HG03159 (cell line): ENCODE data around the gene ATP1A2.
"Not testable (repeated sequence)": the region's sequence is repeated elsewhere in the genome, so short reads cannot be mapped to it uniquely, and the experiment has no call there.

Experiments
- ATAC-seq: cut with Tn5 transposase; IDR thresholded peaks from one replicate; pipeline ENCODE4 v1.9.1; 2021; ENCODE audit warnings: mild to moderate bottlenecking, moderate library complexity; ENCODE audit not compliant: unreplicated experiment

ATP1A2 gene

DNA sequence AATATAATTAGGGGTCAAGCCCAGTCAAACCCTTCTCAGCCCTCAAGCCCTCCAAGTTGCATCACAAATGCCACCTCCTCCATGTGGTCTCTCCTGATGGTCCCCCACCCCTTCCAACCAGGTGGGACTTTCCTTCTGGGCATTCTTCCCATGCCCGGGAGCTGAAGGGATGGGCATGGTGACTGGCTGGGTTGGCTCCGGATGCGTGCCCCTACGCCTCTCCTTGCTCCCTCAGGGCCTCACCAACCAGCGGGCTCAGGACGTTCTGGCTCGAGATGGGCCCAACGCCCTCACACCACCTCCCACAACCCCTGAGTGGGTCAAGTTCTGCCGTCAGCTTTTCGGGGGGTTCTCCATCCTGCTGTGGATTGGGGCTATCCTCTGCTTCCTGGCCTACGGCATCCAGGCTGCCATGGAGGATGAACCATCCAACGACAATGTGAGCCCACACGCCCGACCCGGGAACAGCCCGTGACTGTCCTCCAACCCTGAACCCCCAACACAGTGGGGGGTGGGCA is 7.5 kb downstream of the ATP1A2 start:
- no peak for ATAC-seq

DNA sequence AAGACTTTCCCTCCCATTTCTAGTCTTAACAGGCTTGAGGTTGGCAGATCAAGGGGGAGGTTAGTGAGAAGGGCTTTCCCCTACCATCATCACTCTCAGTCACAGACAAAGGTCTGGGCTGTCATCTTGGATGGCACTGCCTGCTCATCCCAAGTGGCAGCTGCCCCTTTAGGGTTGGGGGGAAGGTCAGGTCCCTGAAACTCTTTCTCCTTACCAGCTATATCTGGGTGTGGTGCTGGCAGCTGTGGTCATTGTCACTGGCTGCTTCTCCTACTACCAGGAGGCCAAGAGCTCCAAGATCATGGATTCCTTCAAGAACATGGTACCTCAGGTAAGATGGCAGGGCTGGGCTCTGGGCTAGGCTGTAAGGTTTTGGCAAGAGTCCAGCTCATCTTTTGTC is 8.2 kb downstream of the ATP1A2 start:
- no peak for ATAC-seq

DNA sequence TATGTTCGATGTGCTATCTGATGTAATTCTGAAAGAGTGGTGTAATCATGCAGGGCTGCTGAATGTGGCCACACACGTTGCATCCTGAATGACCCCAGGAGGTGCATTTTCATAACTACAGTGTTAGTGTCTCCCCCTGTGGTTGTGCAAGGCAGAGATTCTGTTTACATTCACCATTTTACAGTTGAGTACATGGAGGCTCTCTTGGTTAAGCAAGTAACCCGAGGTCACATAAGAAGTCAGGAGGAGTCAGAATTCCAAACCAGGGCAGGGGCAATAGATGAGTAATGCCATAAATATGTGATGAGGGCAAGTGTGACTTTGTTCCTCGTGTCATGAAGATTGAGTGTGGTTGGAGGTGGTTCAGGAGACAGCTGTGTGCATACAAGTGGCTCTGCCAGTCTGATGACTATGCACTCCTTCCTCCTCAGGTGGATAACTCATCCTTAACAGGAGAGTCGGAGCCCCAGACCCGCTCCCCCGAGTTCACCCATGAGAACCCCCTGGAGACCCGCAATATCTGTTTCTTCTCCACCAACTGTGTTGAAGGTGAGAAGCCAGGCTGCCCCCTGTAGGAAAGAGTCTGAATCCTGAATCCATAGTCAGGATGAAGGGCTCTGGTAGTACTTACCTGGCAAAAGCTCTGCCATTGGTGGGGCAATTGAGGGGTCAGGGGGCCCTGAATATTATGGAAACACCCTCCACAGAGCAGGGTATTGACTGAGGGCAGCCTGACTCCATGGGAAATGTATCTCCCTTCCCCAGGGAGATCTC is 9.3 kb downstream of the ATP1A2 start:
- no peak for ATAC-seq

DNA sequence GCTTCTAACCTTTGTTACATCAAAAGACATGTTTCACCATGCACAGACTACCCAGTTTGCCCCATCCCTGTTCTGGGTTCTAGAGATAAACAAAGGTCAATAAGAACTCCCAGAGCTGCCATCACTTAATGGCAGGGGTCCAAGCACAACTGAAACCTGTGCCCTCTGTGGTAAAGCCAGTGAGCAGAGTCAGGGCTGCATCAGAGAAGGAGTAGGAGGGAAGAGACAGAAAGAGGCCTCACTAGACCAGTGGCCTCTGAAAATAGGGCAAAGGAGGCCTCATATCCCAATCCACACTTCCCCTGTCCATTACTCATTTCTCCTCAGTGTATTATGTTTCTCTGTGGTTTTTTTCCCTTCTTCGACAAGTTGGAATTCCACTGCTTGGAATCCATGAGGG is 10.2 kb downstream of the ATP1A2 start:
- ATAC-seq: no peak

DNA sequence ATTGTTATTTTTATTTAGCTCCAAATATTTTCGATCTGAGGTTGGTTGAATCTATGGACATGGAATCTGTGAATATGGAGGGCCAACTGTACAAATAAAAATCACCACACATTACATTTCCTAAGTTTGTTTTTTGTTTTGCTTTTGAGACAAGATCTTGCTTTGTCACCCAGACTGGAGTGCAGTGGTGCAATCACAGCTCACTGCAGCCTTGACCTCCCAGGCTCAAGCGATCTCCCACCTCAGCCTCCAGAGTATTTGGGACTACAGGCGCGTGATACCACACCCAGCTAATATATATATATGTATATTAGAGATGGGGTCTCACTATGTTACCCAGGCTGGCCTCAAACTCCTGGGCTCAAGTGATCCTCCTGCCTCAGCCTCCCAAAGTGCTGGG is 10.8 kb downstream of the ATP1A2 start:
- ATAC-seq: not testable (repeated sequence)

DNA sequence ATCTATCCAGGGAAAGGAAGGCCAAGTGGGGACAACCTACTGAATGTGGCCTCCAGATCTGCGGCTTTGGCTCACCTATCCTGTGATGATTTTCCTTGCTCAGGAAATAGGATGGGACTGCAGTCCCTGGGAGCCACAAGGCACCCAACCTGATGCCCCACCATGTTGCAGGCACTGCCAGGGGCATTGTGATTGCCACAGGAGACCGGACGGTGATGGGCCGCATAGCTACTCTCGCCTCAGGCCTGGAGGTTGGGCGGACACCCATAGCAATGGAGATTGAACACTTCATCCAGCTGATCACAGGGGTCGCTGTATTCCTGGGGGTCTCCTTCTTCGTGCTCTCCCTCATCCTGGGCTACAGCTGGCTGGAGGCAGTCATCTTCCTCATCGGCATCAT is 11.8 kb downstream of the ATP1A2 start:
- ATAC-seq: no peak

DNA sequence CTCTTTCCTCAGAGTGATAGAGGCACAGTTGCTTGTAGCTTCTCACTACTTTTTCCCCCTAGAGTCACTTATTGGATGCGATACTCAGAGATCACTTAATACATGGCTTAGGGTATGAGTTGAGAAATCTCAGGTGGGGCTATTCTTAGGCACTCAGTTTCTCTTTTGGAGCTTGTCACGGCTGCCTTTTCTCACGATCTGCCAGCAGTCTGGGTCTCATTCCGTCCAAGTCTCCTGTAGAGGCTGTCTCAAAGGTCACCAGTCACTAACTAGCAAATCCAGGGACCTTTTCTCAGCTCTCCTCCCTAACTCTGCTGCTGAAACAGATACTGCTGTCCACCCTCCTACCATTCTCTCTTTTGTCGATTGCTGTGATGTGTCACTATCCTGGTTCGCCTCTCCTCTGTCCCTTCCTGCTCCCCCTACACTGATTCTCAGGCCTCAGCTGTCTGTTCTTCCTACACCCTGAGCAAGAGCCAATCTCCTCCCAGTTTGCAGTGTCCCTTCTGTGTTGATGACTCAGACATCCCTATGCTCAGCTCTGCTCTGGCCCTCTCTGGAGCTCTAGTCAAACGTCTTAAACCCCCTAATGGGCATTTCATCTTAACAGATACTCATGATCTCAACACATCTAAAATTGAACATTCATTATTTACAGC is 12.4 kb downstream of the ATP1A2 start:
- ATAC-seq: no peak

DNA sequence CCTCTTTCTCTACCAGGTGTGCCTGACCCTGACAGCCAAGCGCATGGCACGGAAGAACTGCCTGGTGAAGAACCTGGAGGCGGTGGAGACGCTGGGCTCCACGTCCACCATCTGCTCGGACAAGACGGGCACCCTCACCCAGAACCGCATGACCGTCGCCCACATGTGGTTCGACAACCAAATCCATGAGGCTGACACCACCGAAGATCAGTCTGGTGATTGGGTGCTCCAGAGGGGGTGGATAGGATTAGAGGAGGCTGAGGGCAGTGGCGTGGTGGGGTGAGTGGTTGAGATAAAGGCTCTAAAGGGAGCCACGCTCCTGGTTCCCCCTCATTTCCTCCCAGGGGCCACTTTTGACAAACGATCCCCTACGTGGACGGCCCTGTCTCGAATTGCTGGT is 13.1 kb downstream of the ATP1A2 start:
- ATAC-seq: no peak

DNA sequence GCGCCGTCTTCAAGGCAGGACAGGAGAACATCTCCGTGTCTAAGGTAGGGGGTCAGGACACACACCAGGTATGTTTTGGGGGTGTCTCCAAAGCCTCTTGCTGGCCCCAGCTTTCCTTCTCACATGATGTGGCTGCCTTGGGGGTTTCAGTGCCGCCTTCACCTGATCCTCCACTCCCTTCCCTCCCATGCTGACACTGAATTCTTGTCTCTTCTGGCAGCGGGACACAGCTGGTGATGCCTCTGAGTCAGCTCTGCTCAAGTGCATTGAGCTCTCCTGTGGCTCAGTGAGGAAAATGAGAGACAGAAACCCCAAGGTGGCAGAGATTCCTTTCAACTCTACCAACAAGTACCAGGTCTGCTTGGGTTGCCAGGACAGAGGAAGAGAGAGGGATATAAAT is 13.5 kb downstream of the ATP1A2 start:
- no peak for ATAC-seq

DNA sequence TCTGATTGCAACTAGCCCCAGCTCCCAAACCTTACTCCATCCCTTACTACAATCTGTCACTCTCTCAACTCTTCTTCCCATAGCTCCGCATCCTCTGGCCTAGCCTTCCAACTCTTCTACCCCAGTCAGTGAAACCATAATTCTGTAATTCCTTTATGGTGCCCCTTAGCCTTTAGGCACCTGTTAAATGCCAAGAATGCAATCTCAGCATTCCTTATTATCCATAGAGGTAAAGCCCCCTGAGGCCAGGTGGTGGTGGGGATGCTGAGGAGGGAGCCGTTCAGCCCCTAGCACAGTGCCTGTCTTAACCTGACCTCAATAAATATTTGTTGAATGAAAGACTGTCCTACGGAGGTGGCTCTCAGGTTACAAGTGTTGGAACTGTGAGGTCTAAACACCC is 14.0 kb downstream of the ATP1A2 start:
- ATAC-seq: no peak

DNA sequence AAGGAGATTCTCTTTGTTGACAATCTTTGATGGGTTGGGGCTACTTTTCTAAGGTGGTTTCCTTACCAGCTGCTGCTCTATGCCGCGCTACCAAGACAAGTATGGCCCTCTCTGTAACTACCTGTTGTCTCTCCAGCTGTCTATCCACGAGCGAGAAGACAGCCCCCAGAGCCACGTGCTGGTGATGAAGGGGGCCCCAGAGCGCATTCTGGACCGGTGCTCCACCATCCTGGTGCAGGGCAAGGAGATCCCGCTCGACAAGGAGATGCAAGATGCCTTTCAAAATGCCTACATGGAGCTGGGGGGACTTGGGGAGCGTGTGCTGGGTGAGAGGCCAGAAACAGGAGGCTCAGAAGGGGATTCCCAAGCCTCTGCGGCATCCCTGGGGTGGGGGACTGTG is 14.4 kb downstream of the ATP1A2 start:
- ATAC-seq: no peak

DNA sequence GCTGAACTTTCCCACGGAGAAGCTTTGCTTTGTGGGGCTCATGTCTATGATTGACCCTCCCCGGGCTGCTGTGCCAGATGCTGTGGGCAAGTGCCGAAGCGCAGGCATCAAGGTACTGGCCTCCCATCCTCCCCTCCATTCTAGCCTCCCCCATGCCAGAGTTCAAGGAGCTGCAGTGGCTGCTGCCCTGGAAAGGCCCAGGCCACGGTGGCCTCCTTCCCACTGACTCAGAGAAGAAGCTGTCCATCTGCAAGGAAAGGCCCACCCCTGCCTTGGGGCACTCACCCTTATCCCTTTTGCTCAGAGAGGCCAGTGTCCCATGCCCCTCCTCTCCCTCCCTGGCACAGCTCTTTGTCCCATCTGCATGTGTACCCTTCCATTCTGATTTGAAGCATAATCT is 14.9 kb downstream of the ATP1A2 start:
- no peak for ATAC-seq

DNA sequence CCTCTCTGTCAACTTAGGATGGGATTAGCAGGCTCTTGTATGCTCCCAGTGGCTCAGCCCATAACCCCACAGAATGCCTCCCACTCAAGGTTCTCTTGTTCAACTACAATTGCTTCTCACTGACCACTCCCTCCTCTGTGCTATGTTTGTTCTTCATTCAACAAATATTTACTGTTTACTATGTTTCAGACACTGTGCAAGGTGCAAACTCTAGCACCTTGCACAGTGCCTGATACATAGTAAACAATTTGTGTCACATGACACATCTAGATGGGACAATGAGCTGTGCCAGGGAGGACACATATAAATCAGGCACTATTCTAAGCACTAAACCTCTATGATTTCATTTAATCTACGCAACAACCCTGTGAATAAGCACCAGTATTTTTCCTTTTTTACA is 15.4 kb downstream of the ATP1A2 start:
- ATAC-seq: no peak

DNA sequence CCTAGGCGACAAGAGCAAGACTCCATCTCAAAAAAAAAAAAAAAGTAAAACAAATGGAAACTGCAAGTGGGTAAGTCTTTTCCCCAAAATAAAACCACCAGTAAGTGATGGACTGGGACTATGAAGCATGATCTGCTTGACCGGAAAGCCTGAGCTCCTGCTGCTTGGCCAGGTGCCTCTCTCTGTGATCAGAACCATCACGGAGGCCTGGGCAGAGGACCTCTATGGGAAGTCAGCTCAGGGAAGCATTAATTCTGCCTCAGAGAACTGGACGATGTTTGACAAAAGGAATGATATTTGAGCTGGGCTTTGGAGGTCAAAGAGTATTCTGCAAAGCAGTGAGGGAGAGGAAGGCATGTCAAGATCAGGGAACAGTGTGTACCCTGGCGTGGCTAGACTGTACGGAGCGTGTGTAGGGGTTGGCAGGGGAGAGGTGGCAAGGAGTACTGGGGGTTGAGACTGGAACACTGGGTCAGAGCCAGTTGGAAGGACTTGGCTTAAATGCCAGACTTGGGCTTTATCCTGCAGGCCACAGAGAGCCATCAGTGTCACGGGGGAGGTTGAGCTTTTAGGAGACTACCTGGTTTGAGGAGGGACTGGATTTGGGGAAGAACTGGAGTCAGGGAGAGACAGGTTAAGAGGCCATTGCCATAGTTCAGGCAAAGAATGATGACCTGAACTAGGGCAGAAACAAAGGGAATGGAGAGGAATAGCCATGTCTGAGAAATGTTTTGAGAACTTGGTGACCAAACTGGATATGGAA is 16.4 kb downstream of the ATP1A2 start:
- no peak for ATAC-seq

DNA sequence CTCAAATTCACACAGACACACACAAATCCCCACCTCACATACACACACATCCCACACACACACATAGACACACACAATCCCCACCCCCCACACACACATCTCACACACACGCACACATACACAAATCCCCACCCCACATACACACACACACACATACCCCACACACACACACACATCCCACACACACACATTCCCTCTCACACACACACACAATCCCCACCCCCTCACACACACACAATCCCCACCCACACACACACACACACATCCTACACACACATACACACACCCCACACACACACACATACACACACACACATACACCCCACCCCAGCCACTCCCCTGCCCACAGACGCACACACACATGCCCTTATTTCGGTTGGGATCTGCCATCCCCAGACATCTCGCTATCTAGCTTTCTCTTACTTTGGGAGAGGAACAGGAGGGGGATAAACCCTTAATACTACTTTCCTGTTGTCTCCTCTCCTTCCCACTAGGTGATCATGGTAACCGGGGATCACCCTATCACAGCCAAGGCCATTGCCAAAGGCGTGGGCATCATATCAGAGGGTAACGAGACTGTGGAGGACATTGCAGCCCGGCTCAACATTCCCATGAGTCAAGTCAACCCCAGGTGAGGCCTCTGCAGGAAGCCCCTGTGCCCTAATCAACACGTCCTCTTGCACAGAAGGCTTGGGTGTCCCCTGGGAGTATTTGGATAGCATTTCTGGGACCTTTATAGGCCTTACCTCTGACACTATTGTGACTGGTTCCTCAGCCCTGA is 18.6 kb downstream of the ATP1A2 start:
- no peak for ATAC-seq

DNA sequence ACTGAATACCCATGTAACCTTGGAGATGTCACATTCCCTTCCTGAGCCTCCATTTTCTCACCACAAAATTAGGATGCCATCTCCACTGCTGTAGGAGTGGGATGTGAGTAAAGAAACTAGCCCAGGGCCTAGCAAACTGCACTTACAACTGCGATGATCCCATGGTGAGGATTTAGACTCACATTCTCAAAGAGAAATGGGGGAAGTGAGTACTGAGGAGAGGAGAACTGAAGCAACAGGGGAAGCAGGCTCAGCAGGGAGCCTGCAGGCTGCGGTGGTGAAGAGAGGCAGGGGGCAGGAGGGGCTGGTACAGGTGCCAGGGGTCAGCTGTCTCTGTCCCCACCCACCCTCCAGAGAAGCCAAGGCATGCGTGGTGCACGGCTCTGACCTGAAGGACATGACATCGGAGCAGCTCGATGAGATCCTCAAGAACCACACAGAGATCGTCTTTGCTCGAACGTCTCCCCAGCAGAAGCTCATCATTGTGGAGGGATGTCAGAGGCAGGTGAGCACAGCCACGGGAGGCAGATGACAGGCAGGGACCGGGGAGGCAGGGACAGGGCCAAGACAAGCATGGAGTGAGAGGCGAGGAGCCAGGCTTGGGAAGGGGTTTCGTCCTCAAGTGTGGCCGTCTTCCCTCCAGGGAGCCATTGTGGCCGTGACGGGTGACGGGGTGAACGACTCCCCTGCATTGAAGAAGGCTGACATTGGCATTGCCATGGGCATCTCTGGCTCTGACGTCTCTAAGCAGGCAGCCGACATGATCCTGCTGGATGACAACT is 19.4 kb downstream of the ATP1A2 start:
- no peak for ATAC-seq

DNA sequence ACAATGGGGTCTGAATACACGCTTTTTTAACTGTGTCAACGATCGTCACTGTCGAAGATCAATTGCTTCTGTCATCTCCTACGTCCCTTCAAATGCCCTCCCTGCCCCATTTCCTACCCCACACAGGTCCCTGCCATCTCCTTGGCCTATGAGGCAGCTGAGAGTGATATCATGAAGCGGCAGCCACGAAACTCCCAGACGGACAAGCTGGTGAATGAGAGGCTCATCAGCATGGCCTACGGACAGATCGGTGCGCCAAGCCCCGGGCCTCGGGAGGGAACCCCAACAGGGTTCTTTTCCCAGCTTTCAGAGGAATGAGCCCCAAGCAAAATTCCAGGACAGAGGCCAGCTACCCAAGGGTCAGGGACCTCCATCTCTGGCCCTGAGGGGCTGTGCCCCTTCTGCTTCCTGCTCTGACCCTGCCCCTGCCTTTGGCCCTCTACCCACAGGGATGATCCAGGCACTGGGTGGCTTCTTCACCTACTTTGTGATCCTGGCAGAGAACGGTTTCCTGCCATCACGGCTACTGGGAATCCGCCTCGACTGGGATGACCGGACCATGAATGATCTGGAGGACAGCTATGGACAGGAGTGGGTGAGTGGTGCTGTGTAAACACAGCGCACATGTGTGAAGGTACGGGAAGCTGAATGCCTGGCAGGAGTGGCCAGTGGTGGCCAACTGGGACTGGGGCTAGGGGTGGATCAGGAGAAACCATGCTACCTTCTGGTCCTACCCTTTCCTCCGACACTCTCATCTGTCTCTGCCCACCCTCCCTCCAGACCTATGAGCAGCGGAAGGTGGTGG is 20.8 kb downstream of the ATP1A2 start:
- no peak for ATAC-seq

DNA sequence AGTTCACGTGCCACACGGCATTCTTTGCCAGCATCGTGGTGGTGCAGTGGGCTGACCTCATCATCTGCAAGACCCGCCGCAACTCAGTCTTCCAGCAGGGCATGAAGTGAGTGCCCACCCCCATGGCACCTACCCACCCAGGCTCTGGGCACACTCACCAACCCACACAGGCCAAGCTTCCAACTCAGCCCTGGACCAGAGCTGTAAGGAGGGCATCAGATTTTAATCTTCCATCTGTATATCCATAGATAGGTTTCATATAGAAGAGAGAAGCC is 21.3 kb downstream of the ATP1A2 start:
- ATAC-seq: no peak

DNA sequence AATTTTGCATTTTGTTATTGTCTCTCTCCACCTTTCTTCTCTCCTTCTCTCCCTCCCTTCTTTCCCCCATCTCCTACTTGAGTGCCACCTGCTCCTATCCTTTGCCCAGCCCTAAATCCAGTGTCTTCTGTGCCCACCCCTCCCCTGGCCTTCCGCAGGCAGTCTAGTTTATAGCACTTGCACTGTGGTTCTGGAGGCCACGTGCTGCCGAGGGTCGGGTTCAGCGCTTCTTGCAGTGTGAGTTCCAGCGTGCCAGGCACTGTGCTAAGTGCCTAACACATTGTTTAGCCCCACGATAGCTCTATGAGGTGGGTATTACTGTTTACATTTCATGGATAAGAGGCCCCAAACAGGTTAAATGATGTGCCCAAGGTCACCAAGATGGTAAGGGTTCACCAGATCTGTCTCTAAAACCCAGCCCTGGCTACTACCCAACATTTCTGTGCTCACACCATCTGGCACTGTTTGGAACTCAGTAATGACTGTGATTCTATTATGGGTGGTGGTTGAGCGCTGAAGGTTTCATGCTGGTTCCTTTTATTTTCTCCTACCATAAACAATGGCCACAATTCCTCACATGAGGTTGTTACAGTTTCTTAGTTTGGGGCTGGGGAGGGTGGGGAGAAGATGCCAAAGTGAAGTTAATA is 21.8 kb downstream of the ATP1A2 start:
- no peak for ATAC-seq
